DMS79 treated with DMSO at 0.1 percent for 48 hours (cell line): Measurements from ENCODE around the gene FRMD4A.
A peak's percentile ranks its signal among the peaks of the same experiment; 100 is the strongest.
"Not testable (repeated sequence)": the region's sequence is repeated elsewhere in the genome, so short reads cannot be mapped to it uniquely, and the experiment has no call there.

Experiments used
- DNase-seq: peaks from one replicate; lab custom pipeline; 2025; lab: John Stamatoyannopoulos, UW

The FRMD4A gene

DNA sequence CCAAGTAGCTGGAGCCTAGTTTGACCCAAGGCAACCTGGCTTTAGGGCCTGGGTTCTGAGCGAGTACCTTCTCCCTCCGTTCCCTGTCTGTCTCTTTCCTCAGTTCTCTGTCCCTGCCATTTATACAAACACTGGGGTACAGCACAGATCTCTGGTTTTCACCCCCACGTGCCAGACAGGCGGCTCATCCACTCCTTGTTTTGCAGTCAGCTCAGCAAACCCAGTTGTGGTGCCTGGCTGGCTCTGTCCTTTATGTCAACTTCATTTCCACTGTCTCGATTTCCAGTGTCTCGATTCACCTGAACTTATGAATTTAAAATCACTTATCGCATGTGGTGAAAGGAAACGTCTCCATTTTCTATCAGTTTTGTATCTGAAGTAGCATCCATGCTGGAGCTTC is 230.8 kb downstream of the FRMD4A start:
- no peak for DNase-seq

DNA sequence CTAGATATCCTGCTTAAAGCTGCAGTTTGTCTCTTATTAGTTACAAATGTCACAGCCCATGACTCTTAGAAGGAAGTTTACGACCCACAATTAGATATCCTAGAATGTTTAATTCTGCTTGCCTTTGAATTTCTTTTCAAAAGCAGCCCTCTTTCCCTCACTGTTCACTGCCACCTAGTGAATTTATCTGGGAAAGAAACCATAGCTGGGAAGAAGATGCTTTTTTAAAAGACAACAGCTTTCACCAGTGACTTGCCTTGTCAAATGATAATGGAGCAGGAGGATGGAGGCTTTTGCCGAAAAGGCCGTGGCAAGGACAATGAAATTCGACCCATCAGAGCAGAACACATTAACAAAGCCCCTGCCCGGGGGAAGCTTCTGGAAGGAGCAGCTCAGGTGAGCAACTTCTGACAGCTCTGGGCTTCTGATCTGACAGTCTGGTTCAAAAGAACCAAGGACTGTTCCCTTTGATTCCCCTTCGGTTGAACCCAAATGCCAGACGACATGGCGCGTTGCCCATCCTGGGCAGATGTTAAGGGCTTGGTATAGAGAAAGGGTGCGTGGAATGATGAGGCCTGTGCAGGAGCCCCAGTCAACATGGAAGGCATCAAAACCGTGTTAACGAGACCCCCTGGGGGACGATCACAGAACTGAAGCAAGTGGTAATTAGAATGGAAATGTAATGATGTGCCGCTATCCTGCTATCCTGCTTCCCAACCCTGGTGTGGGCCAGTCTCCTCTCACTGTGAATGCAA is 236.8 kb downstream of the FRMD4A start:
- DNase-seq, result no peak

DNA sequence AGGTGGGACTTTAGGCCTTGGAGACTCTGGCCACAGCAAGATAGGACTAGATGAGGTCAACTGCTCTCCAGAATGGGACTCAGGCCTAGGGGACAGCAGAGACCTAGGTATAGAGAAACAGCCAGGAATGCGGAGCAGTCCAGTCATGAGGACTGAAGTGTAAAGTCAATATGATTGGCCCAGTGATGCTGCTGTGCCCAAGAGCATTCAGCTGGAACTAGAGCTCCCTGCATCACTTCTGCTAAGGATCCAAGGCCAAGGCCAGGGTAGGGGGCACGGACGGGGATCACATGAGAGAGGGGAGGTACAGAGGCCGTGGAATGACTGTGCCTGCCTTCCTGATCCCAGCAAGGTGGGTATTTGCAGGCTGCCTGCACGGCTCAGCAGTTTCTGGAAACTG is 237.9 kb downstream of the FRMD4A start:
- no peak for DNase-seq

DNA sequence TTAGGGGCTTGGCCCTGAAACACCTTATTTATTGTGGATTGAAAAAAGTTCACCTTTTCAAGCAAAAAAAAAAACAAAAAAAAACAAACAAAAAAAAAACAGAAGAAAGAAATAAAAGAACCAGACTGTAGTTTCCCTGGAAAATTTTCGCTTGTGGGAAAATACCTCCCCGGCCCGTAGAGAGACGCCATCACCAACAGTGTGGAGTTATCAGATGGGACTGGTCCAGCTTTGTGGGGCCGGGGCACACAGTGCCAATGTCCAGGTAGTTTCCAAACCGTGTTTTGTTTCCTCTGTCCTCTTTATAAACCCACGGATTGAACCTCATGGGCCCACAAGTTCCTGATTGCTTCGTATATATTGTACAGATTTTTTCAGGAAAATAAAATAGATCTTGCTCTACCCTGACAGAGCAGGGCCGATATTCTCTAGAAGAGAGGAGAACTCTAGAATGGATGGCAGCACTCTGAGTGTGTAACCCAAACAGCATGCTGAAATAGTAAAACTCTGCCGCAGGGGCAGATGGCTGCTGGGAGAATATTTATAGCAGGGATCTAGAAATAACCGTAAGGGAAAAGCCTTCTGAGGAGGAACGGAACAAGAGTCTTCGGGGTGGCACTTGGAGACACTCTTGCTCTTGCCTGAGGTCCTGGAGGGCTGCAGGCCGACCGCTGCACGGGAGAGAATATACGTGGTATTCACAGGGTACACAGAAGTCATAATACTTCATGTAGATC is 241.0 kb downstream of the FRMD4A start:
- DNase-seq, result no peak

DNA sequence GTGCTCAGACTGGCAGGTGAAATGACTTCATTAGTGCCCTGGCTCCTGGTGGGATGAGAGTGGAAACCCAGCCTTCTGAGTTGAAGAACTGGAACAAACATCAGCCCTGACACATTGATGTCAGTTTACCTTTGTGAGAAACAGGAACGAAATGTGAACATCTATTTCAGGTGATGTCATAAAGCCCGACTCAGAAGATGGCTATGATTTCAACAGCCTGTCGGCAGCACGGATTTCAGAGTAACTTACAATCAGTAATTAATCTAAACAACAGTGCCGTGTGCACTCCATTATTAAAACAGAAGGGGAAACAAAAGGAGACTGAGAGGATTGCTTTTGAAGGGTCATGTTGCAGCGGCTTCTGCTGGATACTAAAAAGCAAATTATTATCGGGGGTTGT is 243.2 kb downstream of the FRMD4A start:
- DNase-seq, result no peak

DNA sequence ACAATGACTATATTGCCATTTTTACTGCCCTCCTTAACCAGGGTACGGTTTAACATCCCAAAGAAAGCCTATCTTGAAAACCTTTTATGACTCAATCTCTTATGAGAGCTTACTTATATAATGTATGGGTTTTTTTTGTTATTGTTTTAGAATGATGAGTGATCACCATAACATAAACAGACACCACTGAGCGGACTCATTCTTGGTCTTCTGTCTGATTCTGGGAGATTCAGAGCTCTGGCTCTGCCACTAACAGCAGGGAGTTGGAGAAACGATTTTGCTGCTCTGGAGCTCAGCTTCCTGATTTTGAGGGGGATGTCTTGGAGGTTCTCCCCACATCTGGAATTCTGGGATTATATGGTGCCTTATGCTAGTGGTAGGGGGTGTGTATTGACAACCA is 244.1 kb downstream of the FRMD4A start:
- no peak for DNase-seq

DNA sequence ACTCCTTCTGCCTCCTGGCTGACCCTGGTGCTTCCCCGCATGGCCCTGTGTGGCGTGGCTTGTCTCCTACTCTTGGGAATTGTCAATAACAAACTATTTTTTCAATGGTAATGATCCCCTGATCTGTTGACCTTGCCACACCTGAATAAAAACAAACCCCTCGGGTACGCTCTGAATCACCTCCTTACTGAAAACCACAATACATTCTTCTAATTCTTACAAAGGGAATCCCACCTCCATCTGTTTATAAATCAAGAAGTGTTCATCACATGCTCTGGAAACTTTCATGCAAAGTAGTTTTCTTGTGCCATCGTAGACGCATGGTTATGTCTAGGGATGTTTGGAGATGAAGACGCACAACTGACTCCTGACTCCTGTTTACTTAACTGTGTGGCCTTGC is 245.8 kb downstream of the FRMD4A start:
- no peak for DNase-seq

DNA sequence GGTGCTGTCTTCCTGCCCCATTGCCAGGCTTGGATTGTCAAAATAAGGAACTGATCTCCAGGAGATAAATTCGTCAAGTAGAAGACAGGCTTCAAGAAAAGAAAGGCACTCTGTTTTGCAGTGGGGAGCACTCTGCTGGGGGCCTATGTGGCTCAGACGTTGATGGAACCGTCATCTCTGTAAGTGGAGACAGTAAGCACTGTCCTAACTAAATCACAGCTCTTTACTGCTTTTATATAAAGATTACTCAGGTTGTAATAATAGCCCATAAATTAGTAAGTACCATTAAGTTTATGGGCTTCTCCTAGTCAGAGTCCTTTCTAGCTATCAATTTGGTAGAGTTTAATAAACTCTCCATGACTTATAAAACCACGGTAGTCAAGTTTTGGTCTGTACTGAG is 249.9 kb downstream of the FRMD4A start:
- DNase-seq, result no peak

DNA sequence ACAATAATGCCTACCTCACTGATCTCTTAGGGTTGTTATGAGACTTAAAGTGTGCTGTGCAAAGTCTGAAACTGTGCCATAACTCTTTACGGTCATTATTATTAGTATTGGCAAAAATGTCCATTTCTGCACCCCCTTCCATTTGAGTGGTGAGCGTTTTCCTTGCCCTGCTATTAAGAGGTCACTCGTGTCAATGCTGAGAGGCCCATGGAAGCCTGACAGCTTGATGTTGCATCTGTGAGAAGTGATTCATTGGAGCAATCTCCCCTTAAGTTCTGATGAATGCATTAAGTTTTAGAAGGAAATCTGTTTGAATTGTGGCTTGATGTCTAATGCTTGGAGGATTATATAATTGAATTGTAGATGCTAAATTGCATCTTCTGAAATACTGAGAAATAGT is 253.3 kb downstream of the FRMD4A start:
- no peak for DNase-seq

DNA sequence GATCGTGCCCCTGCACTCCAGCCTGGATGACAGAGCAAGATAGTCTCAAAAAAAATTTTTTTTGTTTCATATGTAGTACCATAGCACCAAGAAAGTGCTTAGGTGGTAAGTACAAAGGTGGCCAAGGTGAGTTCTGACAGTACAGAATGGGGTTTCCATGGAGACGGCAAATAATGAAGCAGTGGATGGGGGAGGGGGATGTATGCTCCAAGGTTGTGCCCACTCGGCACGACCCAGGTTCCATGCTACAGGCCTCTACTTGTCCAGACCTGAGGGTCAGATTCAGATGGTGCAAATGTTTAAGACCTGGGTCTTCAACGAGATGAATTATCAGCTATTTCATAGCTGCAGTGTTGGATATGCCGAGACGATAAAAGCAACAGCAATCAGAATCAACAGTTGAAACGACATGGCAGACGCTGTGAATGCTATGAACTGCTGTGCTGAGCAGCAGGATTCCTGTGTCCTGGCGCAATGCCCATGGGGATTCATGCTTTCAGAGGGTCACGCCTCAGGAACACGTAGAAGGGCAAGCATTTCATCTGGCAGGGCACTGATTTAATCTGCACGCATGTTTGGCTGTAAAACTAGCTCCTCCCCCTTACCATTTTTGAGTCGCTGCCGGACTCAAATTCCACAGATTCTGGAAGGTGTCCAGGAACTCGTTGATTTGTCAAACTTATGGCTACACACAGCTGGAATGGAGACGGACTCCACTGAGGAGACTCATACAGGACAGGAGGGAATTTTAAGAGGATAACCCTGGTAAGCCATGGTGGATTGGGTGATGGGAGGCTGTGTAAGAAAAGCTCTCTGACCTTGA is 256.5 kb downstream of the FRMD4A start:
- DNase-seq, result peak; percentile 8

DNA sequence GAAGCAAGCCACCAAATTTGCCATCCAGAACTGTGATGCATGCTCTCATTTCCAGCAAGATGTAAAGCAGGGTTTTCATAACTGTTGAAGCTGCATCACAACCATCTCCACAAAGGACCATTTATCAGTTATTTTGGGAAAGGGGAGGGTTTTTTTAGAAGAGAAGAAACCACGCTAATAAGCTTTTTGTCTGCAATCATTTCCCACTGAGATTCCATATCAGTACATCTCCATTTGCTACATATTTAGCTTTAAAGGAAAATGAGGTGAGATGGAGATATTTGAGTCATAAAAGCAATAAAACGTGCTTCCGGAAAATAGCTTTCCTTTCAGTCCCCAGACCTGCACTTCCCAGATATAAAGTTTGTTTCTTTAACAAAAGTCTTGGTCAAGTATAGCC is 258.2 kb downstream of the FRMD4A start:
- DNase-seq, result no peak

DNA sequence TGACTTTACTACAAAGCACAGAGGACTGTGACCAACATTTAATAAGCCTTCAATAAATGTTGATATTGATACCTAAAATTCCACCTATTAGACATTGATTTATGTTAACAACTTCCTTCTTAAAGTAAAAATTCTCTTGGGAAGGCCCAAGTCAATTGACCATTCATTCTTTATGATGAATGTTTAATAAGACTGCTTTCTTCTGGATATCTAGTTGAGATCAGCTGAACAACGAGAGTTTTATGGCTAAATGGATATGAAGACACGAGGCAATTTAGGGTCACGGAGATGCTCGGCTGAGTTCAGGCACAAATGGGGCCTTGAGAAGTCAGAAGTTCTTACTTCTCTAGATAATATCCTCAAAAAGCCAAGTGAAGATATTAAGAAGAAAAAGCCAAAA is 258.8 kb downstream of the FRMD4A start:
- no peak for DNase-seq

DNA sequence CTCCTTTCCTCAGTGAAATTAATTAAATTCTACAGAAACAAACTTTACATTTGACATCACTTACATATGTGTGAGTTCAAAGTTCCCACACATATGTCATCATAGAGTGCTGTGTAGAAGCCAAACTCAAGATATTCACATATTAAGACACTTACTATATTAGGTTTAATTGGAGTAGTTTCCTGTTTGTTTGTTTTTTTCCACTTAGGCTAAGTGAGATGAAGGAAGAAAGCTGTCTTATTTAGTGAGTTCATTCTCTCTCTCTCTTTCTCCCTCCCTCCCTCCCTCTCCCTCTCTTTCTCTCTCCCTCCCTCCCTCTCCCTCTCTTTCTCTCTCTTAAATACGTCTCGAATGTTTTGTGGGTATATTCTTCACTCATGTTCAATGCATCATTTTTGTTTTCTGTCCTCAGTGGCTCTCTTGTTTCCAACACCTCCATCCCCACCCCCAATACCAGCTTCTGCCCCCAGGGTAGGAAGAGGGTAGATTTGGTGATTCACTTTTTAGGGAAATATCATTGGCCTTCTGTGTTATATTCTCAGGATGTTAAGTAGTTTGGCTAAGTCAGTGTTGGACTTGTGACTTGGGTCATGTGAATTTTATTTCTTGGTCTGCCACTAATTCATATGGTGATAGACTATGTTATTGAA is 262.0 kb downstream of the FRMD4A start:
- no peak for DNase-seq

DNA sequence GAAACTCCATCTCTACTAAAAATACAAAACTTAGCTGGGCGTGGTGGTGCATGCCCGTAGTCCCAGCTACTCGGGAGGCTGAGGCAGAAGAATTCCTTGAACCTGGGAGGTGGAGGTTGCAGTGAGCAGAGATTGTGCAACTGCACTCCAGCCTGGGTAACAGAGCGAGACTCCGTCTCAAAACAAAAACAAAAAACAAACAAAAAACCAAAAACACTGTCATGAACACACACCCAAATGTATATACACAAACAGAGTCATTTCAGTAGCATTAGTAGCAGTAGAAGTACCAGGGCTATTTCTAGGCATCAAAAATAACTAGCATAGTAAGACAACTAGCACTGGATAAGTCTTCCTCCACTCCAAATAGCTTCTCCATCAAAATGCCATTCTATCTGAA is 263.1 kb downstream of the FRMD4A start:
- DNase-seq, result not testable (repeated sequence)

DNA sequence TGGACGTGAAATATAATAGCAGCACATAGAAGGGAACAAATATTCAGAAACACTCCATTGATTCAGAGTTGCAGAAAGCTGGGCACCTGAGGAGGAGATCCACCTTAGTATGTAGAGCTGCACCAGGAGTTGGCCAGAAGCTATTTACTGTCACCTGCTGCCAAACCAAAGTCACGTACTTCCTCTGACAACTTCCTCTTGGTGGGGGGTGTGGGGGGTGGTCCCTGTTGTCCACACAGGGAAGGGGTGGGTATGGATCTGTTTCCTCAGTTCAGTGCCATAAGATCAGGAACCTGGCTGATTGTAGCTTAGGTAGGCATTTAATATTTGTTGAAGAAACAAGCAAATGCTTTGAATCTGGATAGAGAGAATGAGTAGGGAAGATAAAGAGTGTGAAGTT is 264.6 kb downstream of the FRMD4A start:
- DNase-seq, result no peak

DNA sequence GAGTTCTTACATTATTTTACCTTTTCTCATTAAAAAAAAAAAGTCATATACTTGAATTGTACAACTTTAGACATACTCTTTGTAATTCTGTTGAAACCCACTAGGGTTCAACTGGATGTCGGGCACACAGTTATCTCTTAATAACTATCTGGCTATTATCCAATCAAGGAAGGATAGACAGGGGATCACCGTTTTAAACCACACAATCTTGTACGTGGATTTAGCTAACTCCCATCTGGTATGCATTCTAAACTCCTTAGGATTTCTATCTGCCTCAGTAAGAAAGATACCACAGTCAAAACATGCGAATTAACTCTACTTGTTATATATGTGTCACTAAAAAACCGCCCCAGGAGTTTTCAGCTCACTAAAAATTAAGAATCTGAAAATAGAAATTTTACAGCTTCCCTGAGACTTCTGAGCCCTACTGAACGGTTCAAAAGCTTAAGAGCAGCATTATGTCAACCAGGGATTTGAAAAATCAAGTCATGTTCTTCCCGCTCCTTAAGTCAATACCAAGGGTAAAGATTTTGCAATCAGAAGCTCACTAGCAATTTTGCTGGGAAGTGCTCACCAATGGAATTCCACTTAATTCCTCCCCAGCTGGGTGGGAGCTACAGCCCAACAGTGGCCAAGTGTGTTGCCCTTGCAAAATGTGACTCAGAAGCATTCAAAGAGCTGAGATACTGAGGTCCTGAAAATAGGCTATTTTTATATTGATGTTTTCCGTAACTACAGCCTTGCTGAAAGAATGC is 267.0 kb downstream of the FRMD4A start:
- DNase-seq, result no peak

DNA sequence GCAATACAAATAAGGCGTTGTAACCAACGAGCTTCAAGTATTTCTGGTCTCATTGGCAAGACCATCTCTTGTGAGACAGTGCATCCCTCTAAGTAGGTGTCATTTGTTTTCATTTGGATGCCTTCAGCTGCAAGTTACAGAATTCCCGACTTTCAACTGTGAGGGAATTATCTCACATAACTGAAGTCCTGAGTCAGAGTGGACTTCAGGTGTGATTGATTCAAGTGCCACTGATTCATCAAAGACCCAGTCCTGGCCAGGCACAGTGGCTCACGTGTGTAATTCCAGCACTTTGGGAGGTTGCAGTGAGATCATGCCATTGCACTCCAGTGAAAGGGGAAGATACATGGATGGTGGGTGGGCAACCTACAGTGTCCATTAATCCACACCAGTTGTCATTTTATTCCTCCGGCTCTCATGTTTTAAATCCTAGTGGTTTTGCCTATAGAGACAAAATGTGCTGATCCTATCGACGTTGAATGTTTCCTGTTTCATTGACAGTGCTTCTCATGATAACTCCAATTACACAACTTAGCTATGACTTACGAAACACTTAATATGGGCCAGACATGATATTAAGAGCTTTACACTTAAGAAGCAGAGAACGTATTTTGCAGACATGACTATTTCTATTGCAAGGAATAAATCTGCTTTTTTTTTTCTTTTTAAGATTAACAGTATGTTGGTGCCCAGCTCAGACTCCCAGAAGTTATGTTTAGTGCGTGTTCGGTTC is 268.0 kb downstream of the FRMD4A start:
- no peak for DNase-seq

DNA sequence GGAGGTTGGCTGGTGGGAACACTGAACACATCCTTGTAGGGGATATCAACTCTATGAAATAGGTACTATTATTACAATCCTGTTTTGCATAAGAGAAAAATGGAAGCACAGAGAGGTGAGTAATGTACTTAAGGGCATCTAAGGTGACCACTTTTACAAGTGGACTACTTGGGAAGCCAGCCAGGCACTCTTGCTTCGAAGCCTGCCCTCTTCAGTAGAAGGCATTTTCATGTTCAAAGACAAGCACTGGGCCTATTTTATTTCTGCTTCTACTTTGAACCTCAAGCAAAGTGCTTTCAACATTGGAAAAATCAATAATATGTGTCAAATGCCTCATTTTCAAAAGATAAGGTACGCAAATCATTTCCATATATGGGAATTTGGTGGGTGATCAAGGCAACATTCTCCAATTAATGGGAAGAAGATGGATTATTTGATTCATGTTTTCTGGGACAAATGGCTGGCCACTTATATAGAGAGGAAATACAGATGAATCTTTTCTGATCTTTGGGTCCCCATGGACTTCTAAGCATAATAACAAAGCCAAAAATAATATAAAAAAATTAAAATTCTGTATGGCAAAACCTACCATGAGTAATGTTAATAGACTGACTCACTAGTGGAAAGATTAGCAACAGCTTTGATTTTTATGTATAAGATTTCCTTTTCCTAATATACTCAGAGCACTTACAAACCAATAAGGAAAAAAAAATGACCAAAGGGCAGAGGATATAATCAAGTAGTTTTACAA is 270.2 kb downstream of the FRMD4A start:
- peak; percentile 11 for DNase-seq

DNA sequence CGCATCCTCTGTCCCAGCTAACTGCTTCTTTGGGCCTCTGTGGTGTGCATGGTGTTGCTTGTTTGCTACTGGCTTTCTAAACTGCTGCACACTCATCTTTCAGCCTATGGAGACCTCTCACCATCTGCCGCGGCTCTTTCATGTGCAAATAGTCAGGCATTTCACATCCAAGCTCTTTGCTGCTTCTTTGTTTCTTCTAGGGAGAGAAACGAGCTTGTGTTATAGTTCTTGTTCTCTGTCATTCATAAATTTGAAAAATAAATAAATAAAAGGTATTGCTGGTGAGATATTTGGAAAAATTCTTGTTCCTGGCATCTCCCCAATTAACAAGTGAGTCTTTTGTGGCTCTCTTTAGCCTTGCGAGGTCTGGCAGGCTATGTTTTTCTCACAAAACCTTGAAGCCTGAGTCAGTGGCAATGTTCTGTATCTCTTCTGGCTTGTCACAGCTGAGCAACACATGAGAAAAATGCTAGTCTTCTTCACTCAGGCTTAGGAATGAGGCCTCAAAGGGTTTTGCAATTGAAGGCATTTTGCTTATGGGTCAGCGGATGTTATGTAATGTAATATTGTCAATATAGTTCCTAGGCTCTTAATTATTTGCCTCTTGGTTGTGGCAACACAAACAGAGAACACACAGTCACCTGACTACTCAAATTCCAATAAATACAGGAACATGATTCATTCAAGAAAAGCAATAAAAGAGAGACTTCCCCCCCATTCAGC is 274.0 kb downstream of the FRMD4A start:
- DNase-seq, result no peak

DNA sequence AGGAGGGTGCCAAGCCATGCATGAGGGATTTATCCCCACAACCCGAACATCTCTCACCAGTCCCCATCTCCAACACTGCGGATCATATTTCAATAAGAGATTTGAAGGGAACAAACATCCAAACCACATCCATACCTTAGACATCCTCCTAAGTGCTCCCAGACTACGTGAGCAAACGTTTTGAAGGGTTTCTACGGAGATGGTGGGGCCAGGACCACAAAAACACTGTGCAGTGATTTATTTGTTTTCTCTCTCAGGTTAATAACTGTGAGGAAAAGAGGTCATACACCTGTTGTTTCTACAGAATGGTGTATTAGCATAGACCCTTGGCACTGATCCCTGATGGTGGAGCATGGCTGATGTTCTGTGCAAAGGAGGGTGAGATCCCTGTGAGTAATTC is 277.8 kb downstream of the FRMD4A start:
- DNase-seq, result no peak
